ENCODE measurements around the gene MCMBP. TPM values are rescaled to one million over a fixed set of nuclear protein-coding genes. Genes with fewer than 3 reads are reported as not detected.
"Not testable (repeated sequence)": the region's sequence is repeated elsewhere in the genome, so short reads cannot be mapped to it uniquely, and the experiment has no call there.

The MCMBP gene
- total RNA-seq, 4 donors from 2014 or later = 26.2 to 44.4 (median 35.5) TPM

DNA sequence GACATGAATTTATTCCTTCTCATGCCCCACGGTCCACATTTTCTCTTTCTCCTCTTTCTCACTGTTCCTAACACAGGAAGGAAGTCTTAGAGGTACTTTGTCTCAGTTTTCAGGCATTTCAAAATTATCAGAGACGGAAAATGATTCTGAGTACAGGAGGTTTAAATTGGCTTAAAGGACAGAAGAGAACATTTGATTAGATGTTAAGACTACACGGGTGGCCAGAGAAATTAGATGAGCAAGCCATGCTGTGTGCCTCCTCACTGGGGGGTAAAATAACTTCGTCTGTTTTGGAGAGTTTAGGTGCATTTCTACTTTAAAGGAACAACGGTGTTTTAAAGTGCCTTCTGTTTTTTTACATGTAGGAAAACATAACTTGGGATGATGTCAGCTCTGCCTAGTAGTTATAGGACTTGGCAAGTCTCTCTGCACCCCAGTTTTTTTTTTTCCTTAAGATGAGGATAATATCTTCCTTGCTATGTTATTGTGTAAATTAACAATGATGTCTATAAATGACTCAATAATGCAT is 66.9 kb downstream of the MCMBP start:
- H3K27ac ChIP-seq = no peak overlapping the region
- no peak overlapping the region for H3K4me3 ChIP-seq
- no peaks in the 10 kb centered on the region for H3K4me1 ChIP-seq
- H3K9me3 ChIP-seq = no peaks in the 10 kb centered on the region
- intact Hi-C loops (cut with DNase I; ENCODE audit: low total_unique reads) (no loop called here), in situ Hi-C loops (cut with MboI; ENCODE audit: low pct_ligation_motif_present in 1 of 4, low pct_unique_long_range_greater_than_20kb in 1 of 4, low sequenced_read_pairs in 3 of 4) (no loop called here)
- DNase-seq = no peak
- no peaks in the 10 kb centered on the region for H3K27me3 ChIP-seq
- TF ChIP-seq, protein P1, sequence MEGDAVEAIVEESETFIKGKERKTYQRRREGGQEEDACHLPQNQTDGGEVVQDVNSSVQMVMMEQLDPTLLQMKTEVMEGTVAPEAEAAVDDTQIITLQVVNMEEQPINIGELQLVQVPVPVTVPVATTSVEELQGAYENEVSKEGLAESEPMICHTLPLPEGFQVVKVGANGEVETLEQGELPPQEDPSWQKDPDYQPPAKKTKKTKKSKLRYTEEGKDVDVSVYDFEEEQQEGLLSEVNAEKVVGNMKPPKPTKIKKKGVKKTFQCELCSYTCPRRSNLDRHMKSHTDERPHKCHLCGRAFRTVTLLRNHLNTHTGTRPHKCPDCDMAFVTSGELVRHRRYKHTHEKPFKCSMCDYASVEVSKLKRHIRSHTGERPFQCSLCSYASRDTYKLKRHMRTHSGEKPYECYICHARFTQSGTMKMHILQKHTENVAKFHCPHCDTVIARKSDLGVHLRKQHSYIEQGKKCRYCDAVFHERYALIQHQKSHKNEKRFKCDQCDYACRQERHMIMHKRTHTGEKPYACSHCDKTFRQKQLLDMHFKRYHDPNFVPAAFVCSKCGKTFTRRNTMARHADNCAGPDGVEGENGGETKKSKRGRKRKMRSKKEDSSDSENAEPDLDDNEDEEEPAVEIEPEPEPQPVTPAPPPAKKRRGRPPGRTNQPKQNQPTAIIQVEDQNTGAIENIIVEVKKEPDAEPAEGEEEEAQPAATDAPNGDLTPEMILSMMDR (IDR thresholded peaks at IDR 0.05) = no peak
- TF ChIP-seq POLR2A (IDR thresholded peaks at IDR 0.05) (no peak), EP300 (IDR thresholded peaks at IDR 0.05; ENCODE audit: low read depth) (no peak), POLR2AphosphoS5 (IDR thresholded peaks at IDR 0.05) (no peak)
- H3K36me3 ChIP-seq = peaks cover 0 to 7% (median 0%) of the 10 kb centered on the region in 4 donors
- WGBS, 2 donors (ENCODE audit: low coverage in 1 of 2) = 76 to 79% methylated on average over 5 of the region's 5 CpGs

DNA sequence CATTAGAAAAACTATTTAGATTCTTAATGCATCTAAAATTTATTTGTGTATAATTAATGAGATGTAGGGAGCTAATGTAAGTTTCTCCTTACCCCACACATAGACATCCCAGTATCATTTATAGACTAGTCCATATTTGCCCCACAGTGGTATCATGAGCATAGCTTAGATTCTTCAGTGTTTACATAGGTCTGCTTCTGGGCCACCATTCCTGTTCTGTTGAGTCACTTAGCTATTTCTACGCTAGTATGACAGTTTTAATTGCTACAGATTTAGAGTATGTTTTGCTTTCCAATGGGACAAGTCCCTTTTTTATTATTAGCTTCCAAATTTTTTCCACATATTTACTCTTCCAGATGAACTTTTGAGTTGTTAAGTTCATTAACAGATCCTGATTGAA is 69.4 kb downstream of the MCMBP start:
- Histone ChIP-seq H3K27ac (no peak overlapping the region), H3K27me3 (no peaks in the 10 kb centered on the region), H3K9me3 (no peaks in the 10 kb centered on the region), H3K36me3 (peaks cover 0 to 7% (median 0%) of the 10 kb centered on the region in 4 donors), H3K4me3 (no peak overlapping the region), H3K4me1 (no peaks in the 10 kb centered on the region)
- 68 to 88% methylated on average over 1 of the region's 1 CpG for WGBS, 2 donors (ENCODE audit: low coverage in 1 of 2)
- in situ Hi-C loops (cut with MboI; ENCODE audit: low pct_ligation_motif_present in 1 of 4, low pct_unique_long_range_greater_than_20kb in 1 of 4, low sequenced_read_pairs in 3 of 4) (no loop called here), intact Hi-C loops (cut with DNase I; ENCODE audit: low total_unique reads) (no loop called here)
- no peak for TF ChIP-seq POLR2A (IDR thresholded peaks at IDR 0.05)
- DNase-seq = no peak

DNA sequence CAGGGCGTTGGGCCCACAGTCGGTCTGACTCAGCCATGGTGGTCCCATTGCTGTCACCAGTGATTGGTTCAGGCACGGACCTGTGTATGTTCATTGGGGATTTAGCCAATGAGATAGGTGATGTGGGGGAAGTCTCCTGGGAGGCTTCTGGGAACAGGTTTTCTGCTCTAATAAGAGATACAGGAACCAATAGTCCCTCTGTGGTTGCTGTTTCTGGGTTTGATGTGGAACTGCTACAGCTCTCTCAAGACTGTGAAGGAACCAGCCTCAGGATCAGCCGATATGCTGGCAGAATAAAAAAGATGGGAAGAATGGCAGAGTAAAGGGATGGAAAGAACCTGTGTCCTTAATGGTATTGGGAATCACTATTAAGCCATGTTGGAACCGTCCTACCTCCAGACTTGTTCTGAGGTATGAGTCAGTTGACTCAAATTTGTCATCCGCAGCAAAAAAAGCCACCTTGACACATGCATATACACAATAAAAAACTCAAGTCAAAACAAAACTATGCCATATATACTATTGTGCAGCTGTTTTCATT is 70.6 kb downstream of the MCMBP start:
- no peak for DNase-seq
- 77 to 83% methylated on average over 6 of the region's 6 CpGs for WGBS, 2 donors (ENCODE audit: low coverage in 1 of 2)
- Histone ChIP-seq H3K27ac (no peak overlapping the region), H3K27me3 (no peaks in the 10 kb centered on the region), H3K4me1 (no peaks in the 10 kb centered on the region), H3K36me3 (peaks cover 0 to 10% (median 0%) of the 10 kb centered on the region in 4 donors), H3K9me3 (no peaks in the 10 kb centered on the region), H3K4me3 (no peak overlapping the region)
- no peak for TF ChIP-seq EP300 (IDR thresholded peaks at IDR 0.05; ENCODE audit: low read depth)
- TF ChIP-seq, protein P1 (IDR thresholded peaks at IDR 0.05) = no peak
- TF ChIP-seq POLR2A (IDR thresholded peaks at IDR 0.05) = no peak
- TF ChIP-seq POLR2AphosphoS5 (IDR thresholded peaks at IDR 0.05) = no peak
- in situ Hi-C loops (cut with MboI; ENCODE audit: low pct_ligation_motif_present in 1 of 4, low pct_unique_long_range_greater_than_20kb in 1 of 4, low sequenced_read_pairs in 3 of 4) = no loop called here
- intact Hi-C loops (cut with DNase I; ENCODE audit: low total_unique reads) = no loop called here

DNA sequence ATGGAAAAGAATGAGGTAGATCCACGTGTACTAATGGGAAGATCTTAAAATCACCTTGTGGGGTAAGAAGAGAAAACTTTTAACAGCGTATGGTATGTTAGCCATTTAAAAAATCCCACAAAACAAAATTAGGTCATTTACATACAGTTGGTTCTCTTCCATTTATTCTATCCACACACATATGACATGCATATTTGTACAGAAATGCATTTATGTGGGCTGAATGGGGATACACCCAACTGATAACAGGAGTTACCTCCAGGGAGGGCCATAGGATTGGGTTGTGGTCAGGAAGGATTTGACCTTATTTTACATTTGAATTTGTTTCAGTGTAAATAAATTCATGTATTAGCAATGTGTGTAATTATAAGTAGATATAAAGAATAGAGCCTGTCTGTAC is 71.5 kb downstream of the MCMBP start:
- Histone ChIP-seq H3K9me3 (no peaks in the 10 kb centered on the region), H3K36me3 (peaks cover 0 to 10% (median 0%) of the 10 kb centered on the region in 4 donors), H3K27me3 (no peaks in the 10 kb centered on the region), H3K4me3 (no peak overlapping the region), H3K27ac (no peak overlapping the region), H3K4me1 (no peaks in the 10 kb centered on the region)
- no peak for DNase-seq
- intact Hi-C loops (cut with DNase I; ENCODE audit: low total_unique reads) (no loop called here), in situ Hi-C loops (cut with MboI; ENCODE audit: low pct_ligation_motif_present in 1 of 4, low pct_unique_long_range_greater_than_20kb in 1 of 4, low sequenced_read_pairs in 3 of 4) (no loop called here)
- TF ChIP-seq POLR2A (IDR thresholded peaks at IDR 0.05) = no peak
- no peak for TF ChIP-seq EP300 (IDR thresholded peaks at IDR 0.05; ENCODE audit: low read depth)
- no peak for TF ChIP-seq POLR2AphosphoS5 (IDR thresholded peaks at IDR 0.05)
- TF ChIP-seq, protein P1 (IDR thresholded peaks at IDR 0.05) = no peak
- WGBS, 2 donors (ENCODE audit: low coverage in 1 of 2) = 90 to 100% methylated on average over 1 to 2 of the region's 2 CpGs

DNA sequence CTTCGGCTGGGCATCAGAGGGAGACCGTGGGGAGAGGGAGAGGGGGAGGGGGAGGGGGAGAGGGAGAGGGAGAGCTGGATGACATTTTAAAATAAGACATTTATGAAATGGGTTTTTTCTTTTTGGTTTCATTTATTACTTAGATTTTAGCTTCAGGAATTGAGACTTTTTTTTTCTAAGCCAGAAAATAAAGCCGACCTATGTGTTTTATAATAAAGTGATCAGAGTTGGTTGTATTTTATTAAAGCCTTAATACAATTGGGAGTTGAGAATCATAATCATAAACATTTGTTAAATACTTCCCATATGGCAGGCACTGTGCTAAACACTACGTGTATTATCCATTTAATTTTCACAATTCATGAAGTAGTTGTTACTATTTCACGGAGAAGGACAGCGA is 76.6 kb downstream of the MCMBP start:
- peaks cover 0 to 3% (median 0%) of the 10 kb centered on the region in 4 donors for H3K36me3 ChIP-seq
- no peaks in the 10 kb centered on the region for H3K27me3 ChIP-seq
- TF ChIP-seq, protein P1 (IDR thresholded peaks at IDR 0.05) = no peak
- no peak for TF ChIP-seq POLR2A (IDR thresholded peaks at IDR 0.05)
- 93 to 96% methylated on average over 4 to 6 of the region's 6 CpGs for WGBS, 2 donors (ENCODE audit: low coverage in 1 of 2)
- no peak for DNase-seq
- no peak overlapping the region for H3K4me3 ChIP-seq
- H3K4me1 ChIP-seq = no peaks in the 10 kb centered on the region
- in situ Hi-C loops (cut with MboI; ENCODE audit: low pct_ligation_motif_present in 1 of 4, low pct_unique_long_range_greater_than_20kb in 1 of 4, low sequenced_read_pairs in 3 of 4) = no loop called here
- no peaks in the 10 kb centered on the region for H3K9me3 ChIP-seq
- H3K27ac ChIP-seq = no peak overlapping the region
- intact Hi-C loops (cut with DNase I; ENCODE audit: low total_unique reads) = no loop called here

DNA sequence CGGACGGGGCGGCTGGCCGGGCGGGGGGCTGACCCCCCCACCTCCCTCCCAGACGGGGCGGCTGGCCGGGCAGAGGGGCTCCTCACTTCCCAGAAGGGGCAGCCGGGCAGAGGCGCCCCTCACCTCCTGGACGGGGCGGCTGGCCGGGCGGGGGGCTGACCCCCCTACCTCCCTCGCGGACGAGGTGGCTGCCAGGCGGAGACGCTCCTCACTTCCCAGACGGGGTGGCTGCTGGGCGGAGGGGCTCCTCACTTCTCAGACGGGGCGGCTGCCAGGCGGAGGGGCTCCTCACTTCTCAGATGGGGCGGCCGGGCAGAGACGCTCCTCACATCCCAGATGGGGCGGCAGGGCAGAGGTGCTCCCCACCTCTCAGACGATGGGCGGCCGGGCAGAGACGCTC is 77.5 kb downstream of the MCMBP start:
- H3K9me3 ChIP-seq; H3K36me3 ChIP-seq; intact Hi-C loops (cut with DNase I; ENCODE audit: low total_unique reads); H3K27ac ChIP-seq; H3K4me1 ChIP-seq; H3K4me3 ChIP-seq; H3K27me3 ChIP-seq; in situ Hi-C loops (cut with MboI; ENCODE audit: low pct_ligation_motif_present in 1 of 4, low pct_unique_long_range_greater_than_20kb in 1 of 4, low sequenced_read_pairs in 3 of 4); DNase-seq: not testable (repeated sequence)
- 96% methylated on average over 21 of the region's 32 CpGs; no CpG with 5 or more reads in 1 of the 2 donors for WGBS, 2 donors (ENCODE audit: low coverage in 1 of 2)
